IMR-90 (cell line): ENCODE results near the gene PARP3. TPM values are rescaled to one million over a fixed set of nuclear protein-coding genes. Genes with fewer than 3 reads are reported as not detected.

Source experiments
- ATAC-seq: fragments of 200-7000 bp; cut with Tn5 transposase; 2 replicates; pipeline ENCODE4 v1.9.1; 2020; ENCODE audit warnings: low read depth, mild to moderate bottlenecking, moderate library complexity
- BruUV-seq: library from RNA; stranded (reverse); fragments of 400-500 nt; replicated peaks from 2 replicates; lab custom pipeline; 2021; lab: Mats Ljungman, UMichigan
- CTCF ChIA-PET: fragments of 300-600 bp; formaldehyde crosslinking; extraction: SDS; loops from one replicate; lab custom pipeline; 2021; ENCODE audit warnings: antibody characterized with exemption; lab: Yijun Ruan, JAX
- POLR2A ChIA-PET: fragments of 300-600 bp; sonication (Branson Sonifier 250); formaldehyde crosslinking; loops from one replicate; lab custom pipeline; 2022; ENCODE audit warnings: antibody characterized with exemption; ENCODE audit not compliant: unreplicated experiment; lab: Charles Lee
- DNase-seq: peaks from one replicate; pipeline ENCODE4 v3.0.0; 2013
- H2AFZ ChIP-seq: replicated peaks from 2 replicates; pipeline ENCODE3; 2013; ENCODE audit warnings: low read length, mild to moderate bottlenecking; ENCODE audit not compliant: poor library complexity
- H2AK5ac ChIP-seq: 2 replicates; pipeline ENCODE4 v1.6.1; 2013; ENCODE audit warnings: low read depth, low read length, inconsistent platforms
- H2AK9ac ChIP-seq: replicated peaks from 2 replicates; pipeline ENCODE3; 2013; ENCODE audit warnings: mild to moderate bottlenecking, low read depth, low read length, moderate library complexity; ENCODE audit not compliant: poor library complexity
- H2BK120ac ChIP-seq: 2 replicates; pipeline ENCODE4 v1.6.1; 2013; ENCODE audit warnings: low read depth, low read length, inconsistent platforms
- H2BK15ac ChIP-seq: 3 replicates; pipeline ENCODE4 v1.6.1; 2013; ENCODE audit warnings: low read depth, low read length, inconsistent platforms
- H2BK20ac ChIP-seq: 2 replicates; pipeline ENCODE4 v1.6.1; 2013; ENCODE audit warnings: low read depth, mild to moderate bottlenecking, inconsistent platforms, low read length, moderate library complexity
- H2BK5ac ChIP-seq: 2 replicates; pipeline ENCODE4 v1.6.1; 2013; ENCODE audit warnings: mild to moderate bottlenecking, low read depth, low read length, inconsistent platforms; ENCODE audit not compliant: poor library complexity, severe bottlenecking
- H3K14ac ChIP-seq: replicated peaks from 2 replicates; pipeline ENCODE4 v1.6.1; 2013; ENCODE audit warnings: low read depth, low read length, inconsistent platforms
- H3K18ac ChIP-seq: 2 replicates; pipeline ENCODE4 v1.6.1; 2013; ENCODE audit warnings: low read depth, low read length, control low read depth
- H3K23ac ChIP-seq: 2 replicates; pipeline ENCODE4 v1.6.1; 2013; ENCODE audit warnings: low read depth, low read length, inconsistent platforms
- H3K27ac ChIP-seq: 2 replicates; pipeline ENCODE4 v1.5.1; 2013; ENCODE audit warnings: mild to moderate bottlenecking, control low read depth, low read length; ENCODE audit not compliant: insufficient read depth
- H3K27me3 ChIP-seq: 2 replicates; pipeline ENCODE4 v1.6.1; 2013; ENCODE audit warnings: low read length; ENCODE audit not compliant: control insufficient read depth, insufficient read depth
- H3K36me3 ChIP-seq: 2 replicates; pipeline ENCODE4 v1.6.1; 2013; ENCODE audit warnings: low read length, mixed read lengths; ENCODE audit not compliant: control insufficient read depth, insufficient read depth
- H3K4ac ChIP-seq: 2 replicates; pipeline ENCODE4 v1.6.1; 2013; ENCODE audit warnings: low read depth, low read length, inconsistent platforms
- H3K4me1 ChIP-seq: 2 replicates; pipeline ENCODE4 v1.6.1; 2013; ENCODE audit warnings: low read length, mixed read lengths; ENCODE audit not compliant: control insufficient read depth, insufficient read depth
- H3K4me2 ChIP-seq: 2 replicates; pipeline ENCODE4 v1.6.1; 2013; ENCODE audit warnings: low read depth, mild to moderate bottlenecking, control low read depth, low read length, moderate library complexity
- H3K4me3 ChIP-seq: 2 replicates; pipeline ENCODE4 v1.5.1; 2013; ENCODE audit warnings: low read depth, mild to moderate bottlenecking, control low read depth, low read length, moderate library complexity; ENCODE audit not compliant: insufficient read depth
- H3K56ac ChIP-seq: 2 replicates; pipeline ENCODE4 v1.6.1; 2013; ENCODE audit warnings: low read length, inconsistent platforms; ENCODE audit not compliant: insufficient read depth; ENCODE audit errors: extremely low read depth
- H3K79me1 ChIP-seq, 2 experiments: 2 replicates each; pipeline ENCODE4 v1.6.1; 2013; ENCODE audit warnings: low read length in 2 of 2, inconsistent platforms in 1 of 2, low read depth in 1 of 2
- H3K9ac ChIP-seq: 2 replicates; pipeline ENCODE4 v1.6.1; 2013; ENCODE audit warnings: low read depth, low read length, control low read depth
- H3K9me1 ChIP-seq: 2 replicates; pipeline ENCODE4 v1.6.1; 2013; ENCODE audit warnings: low read length, inconsistent platforms; ENCODE audit not compliant: insufficient read depth
- H3K9me3 ChIP-seq: 2 replicates; pipeline ENCODE4 v1.6.1; 2013; ENCODE audit warnings: low read length; ENCODE audit not compliant: control insufficient read depth, insufficient read depth
- H4K20me1 ChIP-seq: 2 replicates; pipeline ENCODE4 v1.6.1; 2013; ENCODE audit warnings: low read length, inconsistent platforms; ENCODE audit not compliant: insufficient read depth
- H4K5ac ChIP-seq: 2 replicates; pipeline ENCODE4 v1.6.1; 2013; ENCODE audit warnings: mild to moderate bottlenecking, low read depth, low read length, control low read depth
- H4K8ac ChIP-seq, 2 experiments: 2 replicates each; pipeline ENCODE4 v1.6.1; 2013; ENCODE audit warnings: low read depth in 2 of 2, low read length in 2 of 2, control low read depth in 1 of 2, inconsistent platforms in 1 of 2
- H4K91ac ChIP-seq: 2 replicates; pipeline ENCODE4 v1.6.1; 2013; ENCODE audit warnings: low read depth, low read length, inconsistent platforms; ENCODE audit not compliant: insufficient read depth
- CEBPB ChIP-seq: IDR thresholded peaks from 2 replicates; pipeline ENCODE4 v1.6.1; 2012; ENCODE audit warnings: low read depth, low read length, improper control_type of control experiment
- FOS ChIP-seq: fragments of 150-350 bp; IDR thresholded peaks from 2 replicates; pipeline ENCODE4 v1.6.1; 2016; ENCODE audit warnings: low read depth, low read length
- MAFK ChIP-seq: IDR thresholded peaks from 2 replicates; pipeline ENCODE4 v1.6.1; 2012; ENCODE audit warnings: low read depth, low read length, improper control_type of control experiment
- MAZ ChIP-seq: IDR thresholded peaks from 2 replicates; pipeline ENCODE4 v1.6.1; 2012; ENCODE audit warnings: low read depth, mild to moderate bottlenecking, low read length, improper control_type of control experiment, moderate library complexity, borderline replicate concordance
- MXI1 ChIP-seq: IDR thresholded peaks from 2 replicates; pipeline ENCODE4 v1.6.1; 2012; ENCODE audit warnings: low read depth, mild to moderate bottlenecking, low read length, moderate library complexity, borderline replicate concordance
- NFE2L2 ChIP-seq: fragments of 150-350 bp; IDR thresholded peaks from 2 replicates; pipeline ENCODE4 v1.6.1; 2016; ENCODE audit warnings: low read depth, mild to moderate bottlenecking, low read length
- POLR2A ChIP-seq: IDR thresholded peaks from 2 replicates; pipeline ENCODE4 v1.6.1; 2012; ENCODE audit warnings: mild to moderate bottlenecking, low read depth, low read length
- RAD21 ChIP-seq: IDR thresholded peaks from 2 replicates; pipeline ENCODE4 v1.6.1; 2012; ENCODE audit warnings: low read length, improper control_type of control experiment
- RCOR1 ChIP-seq: IDR thresholded peaks from 2 replicates; pipeline ENCODE4 v1.6.1; 2012; ENCODE audit warnings: mild to moderate bottlenecking, low read length, improper control_type of control experiment; ENCODE audit not compliant: insufficient replicate concordance
- RFX5 ChIP-seq: IDR thresholded peaks from 2 replicates; pipeline ENCODE4 v1.8.0; 2012; ENCODE audit warnings: low read depth, mild to moderate bottlenecking, low read length, moderate library complexity
- SMC3 ChIP-seq: fragments of 150-350 bp; IDR thresholded peaks from 2 replicates; pipeline ENCODE4 v1.6.1; 2016; ENCODE audit warnings: low read depth, mild to moderate bottlenecking, antibody characterized with exemption, low read length, moderate library complexity
- WGBS, 2 experiments: methylation state at CpG; one replicate each; pipeline versions ENCODE4 v1.1.5 to v1.1.7; 2013; ENCODE audit warnings: missing lambda C conversion rate in 2 of 2; ENCODE audit not compliant: insufficient read length in 1 of 2; ENCODE audit errors: extremely low coverage in 2 of 2; 5-methylcytosine and 5-hydroxymethylcytosine counted together
- dilution Hi-C: fragments of 300-500 bp; cut with HindIII; formaldehyde crosslinking; loops from one replicate; pipeline ENCODE4 v1.14.3; 2018; ENCODE audit warnings: low sequenced_read_pairs; ENCODE audit not compliant: unreplicated experiment
- in situ Hi-C: fragments of 300-500 bp; cut with MboI; formaldehyde crosslinking; loops from 3 replicates; pipeline ENCODE4 v1.14.3; 2019; ENCODE audit warnings: low sequenced_read_pairs, inconsistent platforms, mixed read lengths
- intact Hi-C: fragments of 100-400 bp; cut with micrococcal nuclease; formaldehyde crosslinking; loops from 2 replicates; pipeline ENCODE4 v1.10.0; 2022
- polyA plus RNA-seq, 3 experiments: library from polyadenylated mRNA; depleted of rRNA; stranded (reverse); fragments of >200 nt; gene quantifications; 2 replicates each; pipeline ENCODE4 v1.2.3, GENCODE V29; 2012; ENCODE audit warnings: low replicate concordance in 1 of 3
- total RNA-seq: library from RNA; depleted of rRNA; stranded (reverse); fragments of >200 nt; gene quantifications from 2 replicates; pipeline ENCODE4 v1.2.3, GENCODE V29; 2012
- TF ChIP-seq, protein P1 (sequence below): fragments of 150-350 bp; IDR thresholded peaks from 2 replicates; pipeline ENCODE4 v1.6.1; 2017; ENCODE audit warnings: mild to moderate bottlenecking, antibody characterized with exemption, low read length, low read depth

PARP3 gene
- total and polyA plus RNA-seq, 2 of the 4 experiments (the other 2 are of a cell fraction) = 16.3 to 22.0 TPM

DNA sequence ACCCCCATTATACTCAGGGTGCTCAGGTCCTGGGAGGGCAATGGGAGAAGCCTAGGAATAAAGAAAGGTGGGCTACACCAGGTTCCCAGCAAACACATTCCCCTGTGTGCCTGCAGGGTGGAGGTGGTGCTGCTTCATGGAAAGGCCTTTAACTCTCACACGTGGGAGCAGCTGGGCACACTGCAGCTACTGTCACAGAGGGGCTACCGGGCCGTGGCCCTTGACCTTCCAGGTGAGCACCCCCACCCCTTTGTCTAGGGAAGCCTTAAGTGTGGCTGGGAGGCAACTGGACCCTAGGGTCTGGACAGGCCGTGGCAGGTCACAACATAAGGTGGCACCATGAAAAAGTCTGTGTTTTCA, 36.0 kb downstream of the PARP3 start:
- no peak overlapping the region for H4K8ac ChIP-seq
- H2BK20ac ChIP-seq = no peak overlapping the region
- H3K9me3 ChIP-seq = no peaks in the 10 kb centered on the region
- H3K4me2 ChIP-seq = no peak overlapping the region
- no peak overlapping the region for H4K5ac ChIP-seq
- H2AFZ ChIP-seq = no peak overlapping the region
- no peak overlapping the region for H4K91ac ChIP-seq
- ATAC-seq (no peak), DNase-seq (no peak)
- no peak overlapping the region for H2BK120ac ChIP-seq
- no peak overlapping the region for H3K9ac ChIP-seq
- TF ChIP-seq, protein P1, sequence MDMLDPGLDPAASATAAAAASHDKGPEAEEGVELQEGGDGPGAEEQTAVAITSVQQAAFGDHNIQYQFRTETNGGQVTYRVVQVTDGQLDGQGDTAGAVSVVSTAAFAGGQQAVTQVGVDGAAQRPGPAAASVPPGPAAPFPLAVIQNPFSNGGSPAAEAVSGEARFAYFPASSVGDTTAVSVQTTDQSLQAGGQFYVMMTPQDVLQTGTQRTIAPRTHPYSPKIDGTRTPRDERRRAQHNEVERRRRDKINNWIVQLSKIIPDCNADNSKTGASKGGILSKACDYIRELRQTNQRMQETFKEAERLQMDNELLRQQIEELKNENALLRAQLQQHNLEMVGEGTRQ = no peak
- TF ChIP-seq NFE2L2 (no peak), MXI1 (no peak), RAD21 (no peak), CEBPB (no peak), RFX5 (no peak), FOS (no peak), MAFK (no peak), SMC3 (no peak), MAZ (no peak), RCOR1 (no peak), POLR2A (no peak)
- no peaks in the 10 kb centered on the region for H3K36me3 ChIP-seq
- H2AK9ac ChIP-seq = no peak overlapping the region
- no peak overlapping the region for H2BK5ac ChIP-seq
- ChIA-PET CTCF (no interaction called here), POLR2A (no interaction called here)
- H3K27ac ChIP-seq = no peak overlapping the region
- H3K23ac ChIP-seq = no peak overlapping the region
- H3K4ac ChIP-seq = no peak overlapping the region
- H3K14ac ChIP-seq = no peak overlapping the region
- WGBS, 2 experiments = 100% methylated on average over 1 of the region's 4 CpGs; no CpG with 5 or more reads in 1 of the 2 experiments
- dilution Hi-C loops (no loop called here), intact Hi-C loops (no loop called here), in situ Hi-C loops (no loop called here)
- no peak overlapping the region for H3K4me3 ChIP-seq
- H3K9me1 ChIP-seq = peaks cover 12% of the 10 kb centered on the region
- H3K4me1 ChIP-seq = peaks cover 17% of the 10 kb centered on the region
- peaks cover 10 to 45% of the 10 kb centered on the region in 2 experiments; a peak in 3 of 4 replicates for H3K79me1 ChIP-seq
- H2AK5ac ChIP-seq = no peak overlapping the region
- H2BK15ac ChIP-seq = no peak overlapping the region
- H3K27me3 ChIP-seq = no peaks in the 10 kb centered on the region
- peaks cover 7% of the 10 kb centered on the region for H4K20me1 ChIP-seq
- no peak overlapping the region for H3K18ac ChIP-seq
- BruUV-seq = no TSS peak
- H3K56ac ChIP-seq = no peak overlapping the region
